ENCODE results near the gene PLA2G7.
"Not testable (repeated sequence)": the region's sequence is repeated elsewhere in the genome, so short reads cannot be mapped to it uniquely, and the experiment has no call there.

Gene PLA2G7

DNA sequence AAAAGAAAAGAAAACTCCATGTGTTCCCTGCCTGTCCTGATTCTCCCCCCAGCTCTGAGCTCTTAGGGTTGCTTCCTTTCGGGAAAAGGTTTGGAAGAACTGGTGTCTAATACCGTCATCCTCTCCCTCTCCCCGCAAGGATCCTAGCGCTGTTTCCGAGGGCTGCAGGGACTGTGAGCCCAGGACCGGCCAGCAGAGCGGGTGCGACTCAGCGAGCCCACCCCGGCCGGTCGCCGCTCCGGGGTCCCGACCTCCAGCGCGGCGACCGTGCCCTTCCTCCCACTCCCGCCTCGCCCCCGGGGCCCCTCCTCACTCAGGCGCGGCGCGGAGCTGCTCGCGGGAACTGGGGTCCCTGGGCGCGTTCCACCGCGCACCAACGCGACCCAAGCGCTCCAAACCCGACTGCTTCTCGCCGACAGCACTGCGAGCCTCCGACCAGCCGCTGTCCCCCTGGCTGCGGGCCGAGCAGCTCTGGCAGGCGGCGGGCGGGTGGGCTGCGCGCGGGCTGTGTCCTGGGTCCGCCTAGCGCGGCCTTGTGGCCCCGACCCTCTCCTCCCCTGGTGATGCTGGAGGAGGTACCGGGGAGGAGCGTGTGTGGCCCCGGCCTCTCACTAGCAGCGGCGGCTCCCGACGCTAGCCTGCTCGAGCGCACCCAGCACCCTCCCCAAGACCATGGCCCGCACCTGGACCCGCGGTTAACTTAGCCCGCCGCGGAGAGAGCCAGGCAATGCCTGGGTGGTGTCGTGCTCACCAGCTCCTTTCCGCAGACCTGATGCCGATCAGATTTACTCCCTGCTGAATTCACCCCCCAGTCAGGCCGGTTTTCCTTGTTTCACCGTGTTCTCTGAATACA lies at the start of gene PLA2G7:
Gene PLA2G7, minus strand, starts transcription at position 509 of the 853 bp plus-strand sequence. CDS start 12,484 bp downstream, outside the sequence.
- Histone ChIP-seq H3K27ac (ENCODE audit: low read length) (no peak within 1 kb of the TSS), H3K36me3 (ENCODE audit: insufficient read depth, low read depth, low read length) (no peaks in the 10 kb centered on the region), H3K4me1 (ENCODE audit: insufficient read depth, low read length) (peaks cover 4% of the 10 kb centered on the region; the same call in 1 of the 2 replicates), H3K4me3 (ENCODE audit: low read length) (peak within 1 kb of the TSS; percentile 89), H3K9me3 (ENCODE audit: insufficient read depth, low read depth, low read length) (no peaks in the 10 kb centered on the region), H3K27me3 (ENCODE audit: insufficient read depth, low read length) (peaks cover 42% of the 10 kb centered on the region), H3K9ac (ENCODE audit: low read depth, low read length) (peak within 1 kb of the TSS; percentile 81)

DNA sequence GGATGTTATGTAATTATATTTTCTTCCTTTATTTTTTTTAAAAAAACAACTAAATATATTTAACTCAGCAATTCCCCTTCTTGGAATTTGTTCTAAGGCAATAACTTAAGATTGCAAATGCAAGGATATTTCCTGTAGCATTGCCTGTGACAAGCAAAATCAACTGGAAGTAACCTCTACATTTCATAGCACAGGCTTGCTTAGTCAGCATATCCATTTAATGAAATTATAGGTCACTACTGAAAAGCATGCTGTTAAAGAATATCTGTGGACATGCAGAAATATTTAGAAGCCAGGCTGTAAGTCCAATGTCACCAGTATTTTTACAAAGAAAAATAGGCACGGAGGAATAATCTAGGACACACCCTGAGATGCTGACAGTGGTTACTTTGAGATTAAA lies 49.4 kb upstream of the PLA2G7 start:
- Histone ChIP-seq H3K4me3 (ENCODE audit: low read length) (no peak overlapping the region), H3K36me3 (ENCODE audit: insufficient read depth, low read depth, low read length) (no peaks in the 10 kb centered on the region), H3K4me1 (ENCODE audit: insufficient read depth, low read length) (no peaks in the 10 kb centered on the region), H3K9me3 (ENCODE audit: insufficient read depth, low read depth, low read length) (no peaks in the 10 kb centered on the region), H3K27me3 (ENCODE audit: insufficient read depth, low read length) (no peaks in the 10 kb centered on the region), H3K9ac (ENCODE audit: low read depth, low read length) (no peak overlapping the region), H3K27ac (ENCODE audit: low read length) (no peak overlapping the region)

DNA sequence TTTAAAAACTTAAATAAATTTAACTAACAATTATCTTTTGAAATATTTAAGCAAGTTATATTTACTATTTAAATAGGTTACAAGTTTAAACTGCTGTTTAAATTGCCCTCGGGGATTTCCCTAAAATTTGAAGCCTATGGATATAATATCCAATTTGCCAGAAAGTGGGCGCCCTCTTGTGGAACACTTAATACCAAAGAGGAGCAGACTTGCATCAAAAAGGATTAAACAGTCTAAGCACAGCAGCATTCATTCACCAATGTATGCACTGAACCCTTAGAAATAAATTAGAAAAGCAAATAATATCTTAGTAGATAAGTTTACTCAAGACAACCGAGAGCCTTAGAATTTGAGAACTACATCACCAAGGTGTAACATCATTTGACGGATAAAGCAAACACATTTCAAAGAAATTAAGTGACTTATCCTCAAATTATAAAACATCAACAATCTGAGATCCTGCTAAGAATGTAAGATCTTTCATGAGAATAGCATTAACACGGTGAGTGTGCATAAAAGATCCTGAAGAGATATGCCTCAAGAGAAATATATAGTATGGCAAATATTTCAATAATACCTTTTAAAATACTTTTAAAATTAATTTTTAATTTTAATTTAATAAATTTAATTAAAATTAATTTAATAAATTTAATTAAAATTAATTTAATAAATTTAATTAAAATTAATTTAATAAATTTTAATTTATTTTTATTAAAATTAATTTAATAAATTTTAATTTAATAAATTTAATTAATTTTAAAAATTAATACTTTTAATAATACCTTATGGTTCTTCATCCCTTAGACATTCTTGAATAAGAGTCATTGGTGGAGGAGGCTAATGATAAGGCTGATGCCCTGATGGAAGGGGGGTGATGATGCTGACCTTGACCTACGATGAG lies 46.6 kb upstream of the PLA2G7 start:
- Histone ChIP-seq H3K9me3 (ENCODE audit: insufficient read depth, low read depth, low read length) (no peaks in the 10 kb centered on the region), H3K4me1 (ENCODE audit: insufficient read depth, low read length) (no peaks in the 10 kb centered on the region), H3K36me3 (ENCODE audit: insufficient read depth, low read depth, low read length) (no peaks in the 10 kb centered on the region), H3K27ac (ENCODE audit: low read length) (no peak overlapping the region), H3K27me3 (ENCODE audit: insufficient read depth, low read length) (no peaks in the 10 kb centered on the region), H3K4me3 (ENCODE audit: low read length) (no peak overlapping the region), H3K9ac (ENCODE audit: low read depth, low read length) (no peak overlapping the region)

DNA sequence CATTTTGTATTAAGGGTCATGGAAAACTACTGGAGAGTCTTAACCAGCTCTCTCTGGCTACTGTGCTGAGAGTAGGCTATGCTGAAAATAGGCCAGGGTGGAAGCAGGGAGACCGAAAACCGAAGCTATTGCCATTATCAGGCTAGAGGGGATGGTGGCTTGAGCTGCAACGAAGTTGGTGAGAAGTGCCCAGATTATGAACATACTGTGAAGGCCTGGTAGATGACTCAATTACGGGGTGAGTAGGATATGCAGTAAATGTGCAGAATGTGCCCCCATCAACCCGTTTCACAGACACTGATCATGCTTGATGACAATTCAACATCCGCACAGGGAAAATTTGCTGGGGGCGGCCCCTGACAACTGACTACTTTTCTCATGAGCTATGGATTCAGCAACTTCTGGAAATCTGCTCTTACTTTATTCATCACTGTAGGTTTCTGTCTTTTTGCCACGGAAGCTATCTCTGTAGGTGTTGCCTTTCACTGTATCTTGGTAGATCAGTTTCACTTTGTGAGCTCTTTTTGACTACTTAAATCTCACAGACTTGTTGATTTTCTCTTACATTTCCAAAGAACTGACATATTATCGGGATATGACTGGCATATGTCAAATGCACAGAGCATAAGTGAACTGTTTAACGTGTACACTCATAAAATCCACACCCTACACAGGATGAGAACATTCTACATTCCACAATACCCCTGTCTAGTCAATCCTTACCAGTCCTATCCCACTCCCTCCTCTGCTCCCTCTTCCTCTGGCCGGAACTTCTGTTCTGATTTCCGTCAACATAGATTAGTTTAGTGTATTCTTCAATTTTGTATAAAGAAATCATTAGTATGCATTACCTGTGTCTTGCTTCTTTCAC lies 42.5 kb upstream of the PLA2G7 start:
- no peaks in the 10 kb centered on the region for H3K4me1 ChIP-seq (ENCODE audit: insufficient read depth, low read length)

DNA sequence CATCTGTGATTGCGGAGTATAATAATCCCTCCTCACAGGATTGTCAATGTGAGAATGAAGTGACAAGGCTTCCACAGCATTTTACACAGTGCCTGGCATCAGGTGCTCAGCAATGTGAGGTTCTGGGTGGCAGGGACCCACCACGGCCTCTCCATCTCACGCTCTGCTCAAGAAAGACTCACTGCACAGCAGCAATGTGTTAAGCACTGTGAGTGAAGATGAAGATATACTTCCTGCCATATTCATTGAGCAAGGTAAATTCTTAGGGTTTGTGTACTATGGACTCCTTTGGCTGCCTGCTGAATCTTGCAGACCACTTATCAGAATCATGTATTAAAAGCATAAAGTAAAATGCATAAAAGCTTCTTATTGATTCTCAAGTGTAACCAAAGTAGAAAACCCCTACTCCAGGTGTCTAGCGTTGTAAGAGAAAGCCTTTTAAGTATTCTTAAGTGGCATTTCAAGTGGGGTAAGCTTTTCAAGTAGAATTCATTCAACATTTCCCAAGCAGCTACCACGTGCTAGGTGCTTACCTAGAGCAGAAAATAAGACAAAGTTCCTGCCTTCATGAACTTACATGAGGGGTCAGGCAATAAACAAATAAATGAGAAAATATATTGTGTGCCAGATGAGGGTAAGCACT lies 41.0 kb upstream of the PLA2G7 start:
- no peak overlapping the region for H3K4me3 ChIP-seq (ENCODE audit: low read length)
- no peak overlapping the region for H3K27ac ChIP-seq (ENCODE audit: low read length)
- no peaks in the 10 kb centered on the region for H3K36me3 ChIP-seq (ENCODE audit: insufficient read depth, low read depth, low read length)
- no peaks in the 10 kb centered on the region for H3K4me1 ChIP-seq (ENCODE audit: insufficient read depth, low read length)
- H3K9ac ChIP-seq (ENCODE audit: low read depth, low read length), result no peak overlapping the region
- H3K27me3 ChIP-seq (ENCODE audit: insufficient read depth, low read length), result no peaks in the 10 kb centered on the region
- no peaks in the 10 kb centered on the region for H3K9me3 ChIP-seq (ENCODE audit: insufficient read depth, low read depth, low read length)

More for the DNA sequence above, 42.5 kb upstream of the PLA2G7 start:
- H3K27me3 ChIP-seq (ENCODE audit: insufficient read depth, low read length), result no peaks in the 10 kb centered on the region
- H3K36me3 ChIP-seq (ENCODE audit: insufficient read depth, low read depth, low read length), result no peaks in the 10 kb centered on the region
- H3K4me3 ChIP-seq (ENCODE audit: low read length), result no peak overlapping the region
- no peak overlapping the region for H3K9ac ChIP-seq (ENCODE audit: low read depth, low read length)
- no peaks in the 10 kb centered on the region for H3K9me3 ChIP-seq (ENCODE audit: insufficient read depth, low read depth, low read length)
- no peak overlapping the region for H3K27ac ChIP-seq (ENCODE audit: low read length)

DNA sequence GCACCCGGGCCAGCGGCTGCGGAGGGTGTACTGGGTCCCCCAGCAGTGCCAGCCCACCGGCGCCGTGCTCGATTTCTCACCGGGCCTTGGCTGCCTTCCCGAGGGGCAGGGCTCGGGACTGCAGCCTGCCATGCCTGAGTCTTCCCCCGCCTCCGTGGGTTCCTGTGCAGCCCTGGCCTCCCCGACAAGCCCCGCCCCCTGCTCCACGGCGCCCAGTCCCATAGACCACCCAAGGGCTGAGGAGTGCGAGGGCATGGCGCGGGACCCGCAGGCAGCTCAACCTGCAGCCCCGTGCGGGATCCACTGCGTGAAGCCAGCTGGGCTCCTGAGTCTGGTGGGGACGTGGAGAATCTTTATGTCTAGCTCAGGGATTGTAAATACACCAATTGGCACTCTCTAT lies 39.6 kb upstream of the PLA2G7 start:
- H3K4me1 ChIP-seq (ENCODE audit: insufficient read depth, low read length); H3K36me3 ChIP-seq (ENCODE audit: insufficient read depth, low read depth, low read length); H3K9me3 ChIP-seq (ENCODE audit: insufficient read depth, low read depth, low read length); H3K9ac ChIP-seq (ENCODE audit: low read depth, low read length); H3K4me3 ChIP-seq (ENCODE audit: low read length); H3K27ac ChIP-seq (ENCODE audit: low read length); H3K27me3 ChIP-seq (ENCODE audit: insufficient read depth, low read length): not testable (repeated sequence)

DNA sequence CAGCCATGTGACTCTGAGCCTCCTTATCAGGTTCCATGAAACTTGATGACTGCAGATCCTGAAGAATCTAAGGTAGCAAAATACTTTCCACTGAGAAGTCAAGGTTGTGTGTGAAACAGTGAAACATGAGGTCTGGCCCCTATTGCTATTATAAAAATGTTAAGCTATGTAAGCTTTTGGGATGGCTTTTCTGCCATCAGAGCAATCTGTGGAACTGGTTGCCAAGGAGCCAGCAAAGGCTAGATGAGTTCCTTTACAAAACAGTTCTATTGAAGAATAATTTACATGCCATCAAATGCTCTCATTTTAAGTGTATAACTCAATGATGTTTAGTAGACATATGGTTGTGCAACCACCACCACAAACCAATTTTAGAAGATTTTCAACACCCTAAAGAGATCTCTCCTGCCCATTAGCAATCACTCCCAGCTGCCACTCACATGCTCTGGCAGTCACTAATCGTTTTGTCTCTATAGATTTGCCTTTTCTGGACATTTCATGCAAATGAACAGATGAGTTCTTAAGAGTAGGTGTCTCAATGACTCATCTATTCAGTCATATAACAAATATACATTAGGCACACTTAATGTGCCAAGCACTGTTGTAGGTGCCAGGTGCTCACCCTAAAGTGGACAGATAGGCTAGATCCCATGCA lies 38.2 kb upstream of the PLA2G7 start:
- Histone ChIP-seq H3K9me3 (ENCODE audit: insufficient read depth, low read depth, low read length) (no peaks in the 10 kb centered on the region), H3K27me3 (ENCODE audit: insufficient read depth, low read length) (no peaks in the 10 kb centered on the region), H3K4me3 (ENCODE audit: low read length) (no peak overlapping the region), H3K27ac (ENCODE audit: low read length) (no peak overlapping the region), H3K36me3 (ENCODE audit: insufficient read depth, low read depth, low read length) (no peaks in the 10 kb centered on the region), H3K4me1 (ENCODE audit: insufficient read depth, low read length) (no peaks in the 10 kb centered on the region), H3K9ac (ENCODE audit: low read depth, low read length) (no peak overlapping the region)

DNA sequence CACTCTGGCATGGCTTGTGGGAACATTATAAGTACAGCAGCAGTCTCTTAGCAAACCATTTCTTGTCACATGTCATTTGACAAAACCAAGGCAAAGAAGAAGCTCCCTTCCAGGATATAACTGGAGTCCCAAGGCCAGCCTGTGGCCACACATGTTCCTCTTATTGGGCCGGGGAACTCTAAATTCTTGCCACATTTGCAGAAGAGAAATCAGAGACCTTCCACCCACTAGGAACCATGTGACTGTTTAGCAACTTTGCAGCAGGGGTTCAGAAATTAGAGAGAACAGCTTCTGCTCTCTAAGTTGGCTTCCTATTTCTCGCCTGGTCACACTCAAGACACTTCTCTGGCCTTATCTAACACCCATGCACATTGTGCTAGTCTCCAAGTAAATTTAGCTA lies 37.6 kb upstream of the PLA2G7 start:
- no peaks in the 10 kb centered on the region for H3K27me3 ChIP-seq (ENCODE audit: insufficient read depth, low read length)
- H3K4me1 ChIP-seq (ENCODE audit: insufficient read depth, low read length), result no peaks in the 10 kb centered on the region
- no peaks in the 10 kb centered on the region for H3K9me3 ChIP-seq (ENCODE audit: insufficient read depth, low read depth, low read length)
- H3K4me3 ChIP-seq (ENCODE audit: low read length), result no peak overlapping the region
- H3K9ac ChIP-seq (ENCODE audit: low read depth, low read length), result no peak overlapping the region
- no peak overlapping the region for H3K27ac ChIP-seq (ENCODE audit: low read length)
- H3K36me3 ChIP-seq (ENCODE audit: insufficient read depth, low read depth, low read length), result no peaks in the 10 kb centered on the region

DNA sequence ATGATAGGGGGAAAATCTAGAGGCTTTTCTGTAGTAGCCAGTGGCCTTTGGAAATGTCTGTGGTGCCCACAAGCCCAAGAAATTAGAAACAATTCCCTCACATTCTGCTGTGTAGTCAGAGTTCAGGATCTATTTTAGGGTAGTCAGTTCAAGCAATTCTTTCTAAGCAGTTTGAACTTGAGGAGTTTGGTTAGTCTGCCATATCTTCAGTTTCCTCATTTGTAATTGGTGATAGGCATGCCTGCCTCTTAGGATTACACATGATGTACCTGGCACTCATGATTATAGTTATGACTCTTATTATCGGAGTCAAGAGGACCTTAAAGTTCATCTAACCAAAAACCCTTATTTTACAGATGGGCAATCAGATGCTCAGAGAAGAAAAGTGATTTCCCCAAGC lies 36.8 kb upstream of the PLA2G7 start:
- H3K36me3 ChIP-seq (ENCODE audit: insufficient read depth, low read depth, low read length), result no peaks in the 10 kb centered on the region
- H3K9me3 ChIP-seq (ENCODE audit: insufficient read depth, low read depth, low read length), result no peaks in the 10 kb centered on the region
- no peak overlapping the region for H3K9ac ChIP-seq (ENCODE audit: low read depth, low read length)
- H3K4me1 ChIP-seq (ENCODE audit: insufficient read depth, low read length), result no peaks in the 10 kb centered on the region
- H3K27ac ChIP-seq (ENCODE audit: low read length), result no peak overlapping the region
- H3K4me3 ChIP-seq (ENCODE audit: low read length), result no peak overlapping the region
- no peaks in the 10 kb centered on the region for H3K27me3 ChIP-seq (ENCODE audit: insufficient read depth, low read length)

DNA sequence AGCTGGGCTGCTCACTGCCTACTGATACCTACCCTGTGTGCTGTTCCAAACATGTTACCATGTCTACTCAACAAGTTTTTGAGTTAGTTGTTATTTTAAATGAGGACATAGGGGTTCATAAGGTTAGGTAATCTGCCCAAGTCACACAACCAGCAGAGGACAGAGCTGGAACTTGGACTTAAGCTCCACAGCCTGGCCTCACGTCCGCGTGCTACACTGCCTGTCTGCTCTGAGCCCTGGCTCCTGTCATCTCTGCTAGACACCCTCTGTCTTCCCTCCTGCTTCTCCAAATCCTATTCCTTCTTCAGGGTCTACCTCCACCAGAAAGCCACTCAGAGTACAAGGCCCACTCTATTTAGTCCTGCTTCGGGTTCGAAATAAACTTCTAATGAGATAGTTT lies 29.8 kb upstream of the PLA2G7 start:
- Histone ChIP-seq H3K9ac (ENCODE audit: low read depth, low read length) (no peak overlapping the region), H3K4me3 (ENCODE audit: low read length) (no peak overlapping the region), H3K27me3 (ENCODE audit: insufficient read depth, low read length) (no peaks in the 10 kb centered on the region), H3K4me1 (ENCODE audit: insufficient read depth, low read length) (no peaks in the 10 kb centered on the region), H3K27ac (ENCODE audit: low read length) (no peak overlapping the region), H3K9me3 (ENCODE audit: insufficient read depth, low read depth, low read length) (no peaks in the 10 kb centered on the region), H3K36me3 (ENCODE audit: insufficient read depth, low read depth, low read length) (no peaks in the 10 kb centered on the region)
